ELR (cell line): ENCODE data around the gene CMC4.
A peak's percentile ranks its signal among the peaks of the same experiment; 100 is the strongest.

Source experiments
- DNase-seq: peaks from one replicate; pipeline ENCODE4 v3.0.0-alpha.2; 2015; ENCODE audit warnings: low read depth

Gene CMC4

GRCh38 chrX:155053656-155054055 is 17.3 kb downstream of the CMC4 start:
- no peak for DNase-seq

GRCh38 chrX:155052738-155053498 is 18.0 kb downstream of the CMC4 start:
- peak; percentile 14 for DNase-seq

- peak; percentile 56 for DNase-seq
Observed at GRCh38 chrX:155048977-155049619, 21.8 kb downstream of the CMC4 start.

- DNase-seq = no peak
Observed at GRCh38 chrX:155046811-155047528, 24.0 kb downstream of the CMC4 start.

GRCh38 chrX:155046129-155046810 is 24.7 kb downstream of the CMC4 start:
- no peak for DNase-seq

GRCh38 chrX:155035688-155036087 is 35.2 kb downstream of the CMC4 start:
- no peak for DNase-seq

- DNase-seq = no peak
Observed at GRCh38 chrX:155031657-155032056, 39.3 kb downstream of the CMC4 start.

GRCh38 chrX:155028877-155029291 is 42.1 kb downstream of the CMC4 start:
- peak; percentile 39 for DNase-seq

- no peak for DNase-seq
Observed at GRCh38 chrX:155028129-155028528, 42.8 kb downstream of the CMC4 start.

GRCh38 chrX:155027509-155028066 is 43.3 kb downstream of the CMC4 start:
- DNase-seq = peak; percentile 67

GRCh38 chrX:155026727-155027508 is 44.0 kb downstream of the CMC4 start, which contains the start of gene FUNDC2:
Gene FUNDC2 (plus strand): TSS chrX:155026844. CDS start chrX:155026939, 95 bp downstream.
- peak; percentile 90 for DNase-seq

GRCh38 chrX:155026420-155026726 is 44.6 kb downstream of the CMC4 start:
- no peak for DNase-seq

- no peak for DNase-seq
Observed at GRCh38 chrX:155023907-155024833, 46.8 kb downstream of the CMC4 start.

GRCh38 chrX:155022585-155022984 is 48.4 kb downstream of the CMC4 start, which contains the start of gene F8:
Gene F8 (minus strand): TSS chrX:155022723. CDS start chrX:155022552, 171 bp downstream.
- no peak for DNase-seq

- no peak for DNase-seq
Observed at GRCh38 chrX:155020591-155020990, 50.3 kb downstream of the CMC4 start.
